ENCODE results near the gene ZBTB7C. TPM values are rescaled to one million over a fixed set of nuclear protein-coding genes. Genes with fewer than 3 reads are reported as not detected.

The ZBTB7C gene
- total and polyA plus RNA-seq, 9 of the 15 experiments (the other 6 are each of a cell fraction or from before 2014, with no cell fraction given) = not detected

DNA sequence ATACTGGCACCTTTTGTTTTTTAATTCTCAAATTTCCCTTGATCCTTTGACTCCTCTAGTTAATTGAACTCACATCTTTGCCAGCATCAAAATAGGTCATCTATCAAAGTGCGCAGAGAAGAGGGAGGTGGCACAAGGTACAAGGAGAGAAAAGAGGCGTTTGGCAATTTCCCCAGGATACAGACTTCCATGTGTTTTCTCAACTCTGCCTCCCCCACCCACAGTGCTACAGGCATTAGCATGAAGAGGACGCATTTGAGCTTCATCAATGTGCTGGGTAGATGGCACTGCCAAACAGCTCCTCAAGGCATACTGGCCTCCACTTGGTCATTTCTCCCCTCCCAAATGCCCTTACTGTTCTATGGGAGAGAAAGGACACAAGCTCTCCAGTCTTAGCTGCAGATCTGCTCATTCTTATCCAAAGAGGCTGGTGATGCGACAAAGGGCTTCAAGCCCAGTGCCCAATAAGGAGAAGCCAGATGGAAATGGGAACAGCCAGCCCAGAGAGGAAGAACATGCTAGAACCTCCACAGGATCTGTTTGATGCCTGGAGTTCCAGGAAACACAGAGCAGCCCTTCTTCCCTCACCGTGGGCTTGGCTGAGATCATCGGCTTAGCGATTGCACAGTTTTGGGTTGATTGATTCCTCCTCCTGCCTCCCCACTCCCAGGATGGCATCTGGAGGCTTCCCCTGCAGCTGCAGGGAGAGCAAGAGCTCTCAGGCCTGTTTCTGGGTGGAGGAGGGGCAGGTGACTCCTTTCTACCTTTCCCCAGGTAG is 334.1 kb downstream of the ZBTB7C start:
- no peak for ATAC-seq
- H3K4me2 ChIP-seq (ENCODE audit: insufficient read depth, low read length) = no peak overlapping the region
- TF ChIP-seq MYC (IDR thresholded peaks at IDR 0.05; ENCODE audit: low read depth, low read length) (no peak), MYC (CRISPR knock-in tag; IDR thresholded peaks at IDR 0.05; ENCODE audit: borderline replicate concordance, low read depth) (no peak), RFX5 (IDR thresholded peaks at IDR 0.05; ENCODE audit: low read depth, low read length) (no peak), TBL1XR1 (IDR thresholded peaks at IDR 0.05; ENCODE audit: low read length in 2 of 2) (no peak), TAF9B (IDR thresholded peaks at IDR 0.05; ENCODE audit: partially characterized antibody) (no peak), CBX5 (IDR thresholded peaks at IDR 0.05; ENCODE audit: borderline replicate concordance, low read depth) (no peak), NELFE (IDR thresholded peaks at IDR 0.05; ENCODE audit: insufficient read depth, insufficient read length) (no peak), ZNF830 (CRISPR knock-in tag; IDR thresholded peaks at IDR 0.05) (no peak), LCOR (CRISPR knock-in tag; IDR thresholded peaks at IDR 0.05) (no peak), MTA2 (IDR thresholded peaks at IDR 0.05; ENCODE audit: low read depth) (no peak), E2F3 (CRISPR knock-in tag; IDR thresholded peaks at IDR 0.05) (no peak)
- TF ChIP-seq, protein P1, sequence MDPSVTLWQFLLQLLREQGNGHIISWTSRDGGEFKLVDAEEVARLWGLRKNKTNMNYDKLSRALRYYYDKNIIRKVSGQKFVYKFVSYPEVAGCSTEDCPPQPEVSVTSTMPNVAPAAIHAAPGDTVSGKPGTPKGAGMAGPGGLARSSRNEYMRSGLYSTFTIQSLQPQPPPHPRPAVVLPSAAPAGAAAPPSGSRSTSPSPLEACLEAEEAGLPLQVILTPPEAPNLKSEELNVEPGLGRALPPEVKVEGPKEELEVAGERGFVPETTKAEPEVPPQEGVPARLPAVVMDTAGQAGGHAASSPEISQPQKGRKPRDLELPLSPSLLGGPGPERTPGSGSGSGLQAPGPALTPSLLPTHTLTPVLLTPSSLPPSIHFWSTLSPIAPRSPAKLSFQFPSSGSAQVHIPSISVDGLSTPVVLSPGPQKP (CRISPR knock-in tag; IDR thresholded peaks at IDR 0.05) = no peak
- H3K79me2 ChIP-seq (ENCODE audit: control insufficient read depth, insufficient read depth, low read length) = no peaks in the 10 kb centered on the region
- no peak for DNase-seq (ENCODE audit: extremely low read depth in 1 of 4, low spot score in 3 of 4)
- no peak overlapping the region for H3K27ac ChIP-seq (ENCODE audit: extremely low read depth, low read depth, low read length)
- no peaks in the 10 kb centered on the region for H3K9me3 ChIP-seq (replicated peaks; ENCODE audit: control insufficient read depth, insufficient read depth, low read depth, low read length)
- in situ Hi-C loops (cut with MboI) (no loop called here), intact Hi-C loops (cut with micrococcal nuclease) (no loop called here)
- no peaks in the 10 kb centered on the region for H3K36me3 ChIP-seq (ENCODE audit: control insufficient read depth, insufficient read depth, low read length)
- no peak overlapping the region for H3K4me3 ChIP-seq
- no TSS peak for BruUV-seq (replicated peaks)
- 1% methylated on average over 7 of the region's 7 CpGs for whole genome bisulfite sequencing (ENCODE audit: insufficient coverage, low coverage, missing lambda C conversion rate)
- POLR2A ChIA-PET = interaction anchor here (0.6 to 0.7 kb wide), 2 partner anchors 8 to 59 kb away, joined by 3 read pairs; no protein-coding TSS in a partner anchor
- H3K9ac ChIP-seq (ENCODE audit: insufficient read depth in 1 of 2, low read depth in 2 of 2, low read length in 2 of 2) = no peak overlapping the region
- no peaks in the 10 kb centered on the region for H3K9me1 ChIP-seq (ENCODE audit: control insufficient read depth, insufficient read depth, low read length)
- H3K27me3 ChIP-seq (ENCODE audit: control insufficient read depth in 2 of 2, insufficient read depth in 2 of 2, low read length in 2 of 2) = peaks cover 2 to 32% of the 10 kb centered on the region in 2 experiments; a peak in 4 of 5 replicates
- H2AFZ ChIP-seq (ENCODE audit: low read depth, low read length) = no peak overlapping the region
- H4K20me1 ChIP-seq (replicated peaks; ENCODE audit: control insufficient read depth, insufficient read depth, low read length) = no peaks in the 10 kb centered on the region; the same call in 1 of the 2 replicates
- no peaks in the 10 kb centered on the region; a peak in 1 of 5 replicates for H3K4me1 ChIP-seq (replicated peaks in 1 of 2; ENCODE audit: control insufficient read depth in 2 of 2, insufficient read depth in 2 of 2, low read length in 2 of 2)
- FAIRE-seq = no peak
- CTCF ChIA-PET (ENCODE audit: low intra/inter-chr PET ratio) = no interaction called here

Data from K562 (cell line).